Right renal pelvis (tissue), 4 donors: Measurements from ENCODE around the gene PRKN. TPM values are rescaled to one million over a fixed set of nuclear protein-coding genes. Genes with fewer than 3 reads are reported as not detected.

Source experiments
- DNase-seq, 4 donors: peaks; one replicate each; pipeline ENCODE4 v3.0.0-alpha.2; 2013; ENCODE audit warnings: low read depth in 4 of 4, low spot score in 3 of 4, missing footprints in 1 of 4
- polyA plus RNA-seq, 4 donors: library from polyadenylated mRNA; unstranded; fragments of 120-200 nt; gene quantifications; one replicate each; pipeline ENCODE4 v1.2.1, GENCODE V29; 2013; ENCODE audit not compliant: insufficient read length in 4 of 4

Gene PRKN
- polyA plus RNA-seq, 4 donors, result 8.7 to 12.4 (median 10.8) TPM

DNA sequence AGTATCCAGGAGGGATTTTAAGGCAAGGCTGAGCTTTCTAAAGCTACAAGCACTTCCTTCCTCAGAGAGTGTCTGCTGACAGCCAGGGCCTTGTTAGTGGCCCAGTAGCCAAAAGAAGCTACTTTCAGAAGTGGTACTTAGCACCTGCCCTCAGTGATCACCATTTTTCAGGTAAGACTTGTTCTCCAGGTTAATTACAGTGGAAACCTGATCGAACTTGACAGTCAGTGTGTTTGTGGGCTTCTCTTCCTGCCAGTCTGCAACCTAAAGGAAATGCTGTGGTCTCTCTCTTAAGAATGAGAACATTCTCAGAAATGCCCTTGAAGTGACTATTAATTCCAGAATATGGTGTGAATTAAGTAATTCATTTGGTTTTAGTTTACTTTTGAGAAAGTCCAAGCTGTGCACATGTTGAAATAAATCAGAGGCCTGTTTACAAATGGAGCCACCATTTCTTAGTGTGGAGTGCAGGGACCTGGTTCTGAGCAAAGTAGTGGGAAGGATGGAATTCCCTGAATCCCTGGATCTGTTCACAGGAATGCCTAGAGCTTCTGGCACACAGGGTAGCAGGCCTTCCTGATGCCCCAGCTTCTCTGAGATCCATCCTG is 1268.5 kb downstream of the PRKN start:
- no peak for DNase-seq

DNA sequence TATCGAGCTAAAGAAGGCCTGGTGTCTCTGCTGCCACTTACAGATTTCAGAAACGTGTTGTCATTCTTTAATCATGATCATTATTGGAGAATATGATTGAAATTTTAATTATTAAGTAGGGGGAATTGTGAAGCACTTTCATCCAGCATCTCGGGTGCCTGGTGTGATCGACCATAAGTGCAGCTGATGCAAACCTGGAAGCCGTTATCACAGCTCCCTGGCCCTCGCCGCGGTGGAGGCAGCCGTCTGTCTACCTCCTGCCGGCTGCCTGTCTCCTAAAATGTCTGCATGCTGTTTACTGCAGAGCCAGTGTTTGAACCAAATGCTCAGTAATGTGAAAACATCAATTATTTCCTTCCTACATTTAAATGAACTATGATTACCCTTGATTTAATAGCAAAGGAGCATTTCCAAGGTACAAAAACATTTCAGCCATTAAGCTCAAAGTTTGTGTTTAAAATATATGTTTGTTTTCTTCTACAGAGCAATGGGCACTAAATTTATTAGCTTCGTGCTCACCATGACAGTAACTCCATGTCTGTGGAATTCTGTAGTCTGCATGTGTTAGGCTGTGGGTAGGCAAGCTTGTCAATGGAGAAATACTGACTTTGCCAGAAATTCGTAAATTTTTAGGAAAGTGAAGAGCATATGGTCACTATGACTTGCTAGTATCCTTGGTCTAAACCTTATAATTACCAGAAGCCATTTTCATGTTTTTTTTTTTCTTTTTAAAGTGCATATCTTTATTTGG is 1269.2 kb downstream of the PRKN start:
- no peak for DNase-seq

DNA sequence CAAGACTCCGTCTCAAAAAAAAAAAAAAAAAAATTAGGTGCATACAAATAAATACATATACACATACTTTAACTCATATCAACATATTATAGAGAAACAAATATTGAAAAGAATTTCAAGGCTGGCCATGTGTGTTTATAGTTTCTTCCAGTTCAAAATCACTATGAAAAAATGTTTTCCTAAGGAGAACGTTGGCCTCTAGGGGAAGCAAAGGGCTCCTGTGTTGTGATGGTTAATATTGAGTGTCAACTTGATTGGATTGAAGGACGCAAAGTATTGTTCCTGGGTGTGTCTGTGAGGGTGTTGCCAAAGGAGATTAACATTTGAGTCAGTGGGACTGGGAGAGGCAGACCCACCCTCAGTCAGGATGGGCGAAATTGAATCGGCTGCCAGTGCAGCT is 1271.7 kb downstream of the PRKN start:
- no peak for DNase-seq

DNA sequence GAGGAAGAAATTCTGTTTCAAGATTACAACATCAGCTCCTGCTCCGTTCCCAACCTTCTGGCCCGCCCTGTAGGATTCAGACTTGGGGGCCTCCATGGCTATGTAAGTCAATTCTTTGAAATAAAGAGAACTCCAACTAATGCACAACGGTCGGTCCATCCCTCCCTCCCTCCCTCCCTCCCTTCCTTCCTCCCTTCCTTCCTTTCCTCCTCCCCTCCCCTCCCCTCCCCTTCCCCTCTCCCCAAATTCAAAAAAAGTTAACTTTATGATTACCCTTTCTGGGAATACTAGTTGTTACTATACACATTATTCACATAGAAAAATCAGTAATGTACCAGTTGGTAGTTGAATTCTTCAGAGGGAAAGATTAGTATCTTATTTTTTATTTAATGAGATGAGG is 1274.0 kb downstream of the PRKN start:
- DNase-seq, result no peak

DNA sequence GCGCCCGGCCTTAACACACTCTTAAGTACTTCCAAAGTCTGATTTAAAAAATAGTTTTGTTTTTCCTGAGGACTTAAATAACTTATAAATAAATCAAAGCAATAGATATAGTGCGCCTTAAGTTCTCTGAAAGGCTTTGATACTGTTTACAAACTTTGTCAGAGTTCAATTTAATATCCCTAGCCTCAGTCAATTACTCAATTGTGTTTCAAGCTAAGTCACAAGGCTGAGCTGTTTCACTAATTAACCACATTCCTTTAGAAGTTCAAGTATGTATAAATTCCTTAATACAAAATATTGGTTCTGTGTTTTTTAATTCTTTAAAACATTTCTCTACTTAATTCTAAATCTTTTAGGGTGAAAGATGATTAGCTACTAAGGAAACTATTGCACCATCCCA is 1275.3 kb downstream of the PRKN start:
- no peak for DNase-seq

DNA sequence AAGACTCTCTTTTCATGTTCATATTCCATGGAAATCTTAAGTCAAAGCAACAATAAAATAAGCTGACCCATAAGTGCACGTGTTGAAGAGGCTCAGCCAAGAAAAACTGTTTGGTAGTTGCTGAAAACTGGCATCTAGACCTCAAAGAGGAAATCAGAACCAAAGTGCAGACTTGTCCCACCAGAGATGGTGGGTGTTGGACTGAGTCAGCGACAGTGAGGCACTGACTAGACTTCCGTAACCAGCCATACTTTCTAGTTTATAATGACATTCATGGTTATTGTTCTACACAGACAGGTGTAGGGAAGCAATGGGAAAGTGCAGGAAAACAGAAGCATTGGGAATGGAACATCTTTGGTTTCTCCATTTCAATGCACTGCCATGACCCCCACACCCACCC is 1278.0 kb downstream of the PRKN start:
- DNase-seq, result no peak

DNA sequence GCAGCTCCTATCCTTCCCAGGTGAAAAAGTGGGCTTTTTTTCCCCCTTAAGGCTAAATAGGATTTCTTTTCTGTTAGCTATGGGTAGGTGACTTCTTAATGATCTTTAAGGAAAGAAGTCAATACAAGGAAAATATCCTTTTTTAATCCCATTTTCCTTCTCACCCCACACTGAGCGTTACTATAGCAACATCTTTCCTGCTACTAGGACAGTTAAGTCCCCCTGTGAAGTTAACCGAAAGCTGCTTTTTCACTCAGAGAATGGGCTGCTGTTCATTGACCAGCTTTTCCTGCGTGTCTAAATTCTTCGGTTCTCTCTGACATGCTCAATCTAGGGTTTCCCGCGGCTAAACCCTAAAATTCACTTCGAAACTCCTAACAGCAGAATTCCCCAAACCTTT is 1280.6 kb downstream of the PRKN start:
- DNase-seq, result no peak

DNA sequence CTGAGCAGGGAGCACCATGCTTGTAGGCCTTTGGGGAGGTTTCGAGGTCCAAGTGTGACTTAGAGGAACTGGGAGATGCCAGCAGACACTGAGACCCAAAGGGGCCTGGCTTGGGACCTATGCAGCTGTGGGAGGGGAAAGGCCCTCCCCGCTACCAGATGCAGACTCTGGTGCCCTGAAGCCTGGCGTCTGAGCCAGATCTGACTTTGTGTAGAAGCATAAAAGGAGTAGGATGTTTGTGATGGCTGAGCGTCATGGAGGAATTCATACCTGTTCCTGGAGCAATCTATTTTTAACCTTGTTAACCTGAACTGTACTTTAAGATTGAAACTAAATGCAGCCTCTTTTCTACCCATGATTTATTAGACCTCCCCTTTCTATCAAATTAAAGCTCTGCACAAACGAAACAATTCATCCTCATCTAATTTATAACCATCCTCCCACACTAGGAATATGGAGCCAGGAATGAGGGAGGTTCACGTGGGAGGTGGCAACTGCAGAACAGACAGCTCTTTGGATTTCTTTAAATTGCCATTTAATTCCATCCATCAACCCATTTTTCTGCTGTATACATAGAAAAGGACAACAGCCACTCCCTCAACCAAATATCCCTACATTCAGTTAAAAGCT is 1281.2 kb downstream of the PRKN start:
- DNase-seq, result no peak

DNA sequence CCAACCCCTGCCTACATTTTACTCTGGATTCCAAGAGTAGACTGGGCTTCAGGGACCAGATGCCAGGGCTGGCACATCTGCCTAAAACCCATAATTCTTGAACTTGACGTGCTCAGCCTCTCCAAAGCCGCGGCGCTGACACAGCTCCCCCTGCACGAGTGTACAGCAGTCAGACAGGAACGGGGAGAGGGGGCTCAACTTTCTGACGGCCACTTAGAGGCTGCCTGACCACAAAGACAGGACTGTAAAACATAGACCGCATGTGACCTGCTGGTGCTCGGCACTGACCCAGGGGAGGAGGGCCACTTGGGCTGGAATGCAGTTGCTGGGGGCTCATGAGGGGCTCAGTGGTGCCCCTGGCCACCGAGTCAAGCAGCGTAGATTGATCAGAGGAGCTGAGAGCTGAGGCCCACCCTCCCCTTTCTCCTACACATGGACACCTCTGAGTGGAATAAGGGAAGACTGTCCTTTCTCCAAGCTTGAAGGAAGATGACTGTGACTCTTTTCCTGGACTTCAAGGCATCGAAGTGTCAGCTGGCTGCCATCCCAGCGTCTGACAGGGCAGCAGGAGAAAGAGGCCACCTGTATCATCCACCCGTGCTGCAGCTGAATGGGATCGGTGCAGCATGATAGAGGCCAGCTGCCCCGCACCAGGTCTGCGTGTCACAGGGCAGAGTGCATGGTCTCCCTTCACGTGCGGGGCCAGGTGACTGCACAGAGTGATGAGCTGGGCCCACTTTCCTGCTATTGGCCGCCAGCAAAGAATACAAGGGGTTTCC is 1282.4 kb downstream of the PRKN start:
- no peak for DNase-seq

DNA sequence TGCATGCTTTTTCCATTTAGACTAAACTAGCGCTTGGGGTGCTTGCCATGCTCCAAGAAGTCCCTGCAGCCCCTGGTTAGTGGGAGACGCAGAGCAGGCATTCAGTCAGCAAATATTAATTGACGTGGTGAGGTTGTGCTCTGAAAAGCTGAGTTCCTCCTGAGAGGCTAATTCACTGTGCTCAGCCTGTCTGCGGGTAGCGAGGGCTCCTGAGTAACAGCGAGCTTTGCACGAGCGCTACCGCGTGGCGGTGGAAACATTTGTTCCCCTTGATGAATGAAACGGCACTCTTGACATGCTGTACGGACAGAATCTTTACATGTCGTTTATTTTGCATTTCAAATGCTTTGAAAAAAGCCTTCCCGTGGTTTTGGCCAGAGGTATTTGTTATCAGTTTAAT is 1283.1 kb downstream of the PRKN start:
- DNase-seq, result no peak

DNA sequence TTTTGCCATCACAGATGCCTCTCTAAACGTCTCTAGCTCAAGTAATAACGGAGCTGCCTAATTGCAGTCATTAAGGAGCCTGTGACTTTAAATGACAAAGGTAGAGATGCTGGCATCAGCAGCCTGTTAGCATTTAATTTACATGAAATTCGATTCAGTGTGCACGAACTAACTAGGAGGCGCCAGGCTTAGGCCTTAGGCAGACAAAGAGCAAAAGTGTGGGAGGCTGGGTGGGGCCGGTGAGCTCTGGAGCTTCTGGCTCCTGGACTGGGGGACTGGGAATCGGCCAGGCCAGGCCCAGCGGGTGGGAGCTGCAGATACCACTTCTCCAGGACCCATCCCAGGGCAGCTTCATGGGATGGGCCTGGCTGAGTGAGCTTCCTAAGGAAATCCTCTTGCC is 1283.7 kb downstream of the PRKN start:
- no peak for DNase-seq

DNA sequence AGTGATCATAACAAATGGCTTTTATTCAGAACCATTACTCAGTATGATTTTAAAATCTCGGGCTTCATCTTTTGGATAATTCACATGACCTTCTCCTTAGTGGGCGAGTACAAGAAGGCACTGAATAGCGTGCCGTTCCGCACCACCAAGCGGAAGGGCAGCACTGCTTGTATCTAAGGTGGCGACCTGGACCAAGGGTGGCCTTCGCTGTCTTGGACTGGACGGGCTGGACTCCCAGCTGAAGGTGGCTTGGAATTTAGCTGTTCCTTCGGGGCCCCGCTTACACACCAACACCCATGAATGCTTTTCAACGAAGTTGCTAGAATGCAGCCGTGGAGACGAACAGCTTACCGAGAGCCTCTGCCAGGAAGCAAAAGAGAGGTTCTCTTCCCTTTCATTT is 1285.1 kb downstream of the PRKN start:
- DNase-seq, result no peak

DNA sequence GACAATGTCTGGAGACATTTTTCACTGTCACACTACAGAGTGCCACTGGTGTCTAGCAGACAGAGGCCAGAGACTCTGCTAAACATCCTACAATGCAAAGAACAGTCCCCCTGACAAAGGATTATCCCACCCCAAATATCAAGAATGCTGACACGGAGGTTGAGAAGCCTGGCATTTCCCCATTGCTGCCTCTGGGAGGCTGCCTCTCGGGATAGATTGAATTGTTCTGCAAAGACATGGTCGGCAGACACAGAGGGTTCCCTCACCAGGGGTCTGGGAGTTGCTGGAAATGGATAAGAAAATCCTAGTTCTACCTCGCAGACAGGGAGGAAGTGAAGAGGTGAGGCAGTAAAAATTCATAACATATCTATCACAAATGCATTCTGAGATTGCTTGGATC is 1287.3 kb downstream of the PRKN start:
- no peak for DNase-seq

DNA sequence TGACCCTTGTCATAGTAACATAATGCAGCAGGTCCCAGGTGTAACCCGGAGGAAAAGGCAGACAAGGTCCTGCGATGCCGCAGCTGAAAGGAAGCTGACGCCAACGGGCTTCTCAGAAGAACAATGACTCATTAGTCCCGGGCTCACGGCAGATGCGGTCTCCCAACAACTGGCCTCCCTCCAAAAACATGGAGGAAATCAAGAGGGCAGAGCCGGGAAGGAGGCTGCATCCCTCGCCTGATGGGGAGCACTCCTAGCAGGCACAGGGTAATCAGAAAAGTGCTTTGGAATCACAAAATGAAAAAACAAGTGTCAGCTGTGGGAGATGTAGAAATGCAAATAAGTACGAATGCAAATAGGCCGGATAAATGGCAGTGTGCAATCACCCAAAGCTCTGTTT is 1288.5 kb downstream of the PRKN start:
- no peak for DNase-seq

DNA sequence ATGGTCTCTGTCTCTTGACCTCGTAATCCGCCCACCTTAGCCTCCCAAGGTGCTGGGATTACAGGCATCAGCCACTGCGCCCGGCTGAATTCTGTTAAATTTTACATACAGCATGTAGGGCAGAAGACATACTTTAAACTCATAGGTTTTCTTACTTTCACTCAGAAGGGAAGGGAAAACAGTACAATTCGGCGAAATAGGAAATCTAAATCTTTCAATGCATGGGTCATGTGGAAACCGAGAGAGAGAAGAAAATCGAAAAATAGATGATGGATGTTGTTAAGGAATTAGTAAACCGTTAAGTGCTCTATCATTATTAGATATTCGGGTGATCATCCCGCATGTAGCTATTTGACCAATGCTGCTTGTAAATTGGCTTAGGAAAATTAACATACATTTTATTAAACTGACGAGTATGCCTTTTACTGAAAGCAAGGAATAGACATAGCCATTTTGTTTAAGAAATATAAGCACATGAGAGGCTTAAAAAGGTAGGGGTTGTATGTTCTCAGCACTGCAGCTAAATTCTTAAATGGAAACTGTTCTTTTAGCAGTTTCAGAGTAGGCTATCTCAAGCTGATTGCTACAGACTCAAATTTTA is 1289.0 kb downstream of the PRKN start:
- DNase-seq, result no peak

DNA sequence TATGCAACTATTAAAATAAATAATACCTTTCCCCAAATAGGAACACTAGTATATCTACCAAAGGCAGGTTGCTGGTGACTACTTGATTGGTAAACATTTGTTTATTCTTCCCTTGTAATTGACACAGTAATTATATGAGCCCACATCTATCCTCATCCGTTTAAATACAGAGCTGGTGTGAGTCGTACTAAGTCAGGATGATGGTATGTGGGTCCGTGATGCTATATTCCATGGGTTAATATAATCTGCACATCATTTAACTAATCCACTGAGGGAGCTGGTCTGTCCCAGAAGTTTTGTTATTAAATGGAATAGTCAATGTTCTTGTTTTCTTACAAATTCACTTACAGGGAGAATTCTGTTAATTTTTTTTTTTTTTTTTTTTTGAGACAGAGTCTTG is 1289.7 kb downstream of the PRKN start:
- no peak for DNase-seq

DNA sequence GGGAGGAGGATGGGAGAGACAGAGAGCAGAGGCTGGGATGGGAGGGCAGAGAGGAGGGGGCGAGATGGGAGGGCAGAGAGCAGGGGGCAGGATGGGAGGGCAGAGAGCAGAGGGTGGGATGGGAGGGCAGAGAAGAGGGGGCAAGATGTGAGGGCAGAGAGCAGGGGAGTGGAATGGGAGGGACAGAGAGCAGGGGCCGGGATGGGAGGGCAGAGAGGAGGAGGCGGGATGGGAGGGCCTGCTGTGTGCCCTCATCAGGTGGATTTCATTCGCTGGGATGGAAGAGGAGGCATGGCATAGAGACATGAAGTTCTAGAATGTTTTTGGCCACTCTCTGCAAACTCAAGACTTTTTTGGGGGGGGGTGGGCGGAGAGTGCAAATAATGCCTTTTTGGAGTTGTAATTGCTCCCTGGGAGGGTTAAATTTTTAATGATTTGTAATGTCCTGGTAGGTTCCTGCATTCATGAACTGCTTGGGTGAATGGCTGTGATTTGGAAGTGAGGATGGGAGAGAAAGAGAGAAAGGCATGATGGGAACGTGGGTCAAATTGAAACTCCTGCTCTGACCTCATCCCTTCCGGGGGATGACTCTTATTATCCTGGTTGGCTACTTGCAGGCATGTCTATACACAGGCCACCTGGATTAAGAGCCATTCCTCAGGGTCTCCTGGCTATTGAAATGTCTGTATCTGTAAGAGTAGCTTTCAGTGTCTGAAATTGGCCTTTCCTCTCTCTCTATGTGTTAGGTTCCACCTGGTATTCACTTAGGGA is 1291.3 kb downstream of the PRKN start:
- DNase-seq, result no peak

DNA sequence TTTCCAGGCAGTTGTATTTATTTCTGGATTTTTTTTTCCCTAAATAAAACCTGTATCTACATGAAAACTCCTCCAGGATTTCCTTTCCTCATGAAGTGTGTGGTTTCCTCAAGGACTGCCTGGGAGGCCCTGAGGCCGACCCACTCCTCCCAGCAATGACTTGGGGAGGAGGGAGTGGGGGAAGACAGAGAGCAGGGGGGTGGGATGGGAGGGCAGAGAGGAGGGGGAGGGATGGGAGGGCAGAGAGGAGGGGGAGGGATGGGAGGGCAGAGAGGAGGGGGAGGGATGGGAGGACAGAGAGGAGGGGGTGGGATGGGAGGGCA is 1291.9 kb downstream of the PRKN start:
- no peak for DNase-seq

DNA sequence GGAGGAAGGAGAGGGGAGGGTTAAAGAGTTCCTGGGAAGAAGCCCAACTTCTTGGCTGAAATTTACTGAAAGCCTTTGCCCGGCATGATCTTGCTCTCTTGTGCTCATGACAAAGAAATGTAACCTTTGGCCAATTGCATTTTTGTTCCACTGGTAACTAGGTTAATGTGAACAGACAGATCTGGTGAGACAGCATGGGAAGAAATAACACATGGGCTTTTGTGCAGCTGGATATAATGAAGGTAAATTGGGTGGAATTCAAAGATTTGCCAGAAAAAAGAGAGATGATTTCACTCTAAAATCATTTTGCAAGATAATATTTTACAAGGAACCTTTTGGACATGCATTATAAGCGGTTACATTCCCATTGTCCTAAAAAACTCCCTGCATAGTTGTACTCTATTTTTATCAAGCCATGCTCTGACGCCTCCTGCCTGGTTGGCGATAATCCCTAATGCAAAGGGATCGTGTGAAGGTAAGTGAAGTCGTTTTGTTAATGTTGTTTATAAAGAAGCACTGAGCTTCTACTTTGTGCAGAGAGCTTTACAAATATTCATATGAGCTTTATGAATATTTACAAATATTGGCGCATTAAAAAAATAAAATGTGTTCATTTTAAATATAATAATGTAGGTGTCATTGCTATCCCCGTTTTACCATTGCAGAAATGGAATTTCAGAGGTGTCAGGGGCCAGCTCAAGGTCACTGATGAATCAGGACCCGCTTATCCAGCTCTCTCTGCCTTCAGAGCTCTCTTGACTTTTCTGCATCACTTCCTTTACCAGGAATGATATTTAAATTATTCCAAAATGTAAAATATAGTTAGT is 1292.4 kb downstream of the PRKN start:
- DNase-seq, result no peak

DNA sequence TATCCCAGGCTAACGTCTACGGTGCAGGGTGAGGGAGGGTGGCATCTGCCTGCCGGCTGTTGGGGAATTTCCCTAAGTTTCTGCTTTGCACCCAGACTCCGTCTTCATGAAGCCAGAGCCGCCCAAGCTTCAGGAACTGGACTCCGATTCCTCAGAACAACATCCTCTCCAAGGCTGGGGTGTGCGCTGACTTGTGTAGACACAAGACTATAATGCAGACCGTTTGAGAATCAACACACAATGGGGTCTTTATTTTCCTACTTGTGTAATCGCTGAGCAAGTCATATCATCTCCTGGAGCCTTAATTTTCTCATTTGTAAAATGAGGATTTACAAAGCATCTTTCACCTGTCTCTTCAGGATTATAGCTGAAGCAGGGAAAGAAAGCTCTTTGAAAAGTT is 1293.2 kb downstream of the PRKN start:
- no peak for DNase-seq
